NCI-H524 treated with DMSO at 0.1 percent for 48 hours (cell line): ENCODE data around the gene MTA1.
A peak's percentile ranks its signal among the peaks of the same experiment; 100 is the strongest.

ENCODE experiments used
- DNase-seq: peaks from one replicate; lab custom pipeline; 2025; lab: John Stamatoyannopoulos, UW

MTA1 gene

GRCh38 chr14:105387530-105387922 lies 32.1 kb upstream of the MTA1 start:
- DNase-seq = peak; percentile 30

DNA sequence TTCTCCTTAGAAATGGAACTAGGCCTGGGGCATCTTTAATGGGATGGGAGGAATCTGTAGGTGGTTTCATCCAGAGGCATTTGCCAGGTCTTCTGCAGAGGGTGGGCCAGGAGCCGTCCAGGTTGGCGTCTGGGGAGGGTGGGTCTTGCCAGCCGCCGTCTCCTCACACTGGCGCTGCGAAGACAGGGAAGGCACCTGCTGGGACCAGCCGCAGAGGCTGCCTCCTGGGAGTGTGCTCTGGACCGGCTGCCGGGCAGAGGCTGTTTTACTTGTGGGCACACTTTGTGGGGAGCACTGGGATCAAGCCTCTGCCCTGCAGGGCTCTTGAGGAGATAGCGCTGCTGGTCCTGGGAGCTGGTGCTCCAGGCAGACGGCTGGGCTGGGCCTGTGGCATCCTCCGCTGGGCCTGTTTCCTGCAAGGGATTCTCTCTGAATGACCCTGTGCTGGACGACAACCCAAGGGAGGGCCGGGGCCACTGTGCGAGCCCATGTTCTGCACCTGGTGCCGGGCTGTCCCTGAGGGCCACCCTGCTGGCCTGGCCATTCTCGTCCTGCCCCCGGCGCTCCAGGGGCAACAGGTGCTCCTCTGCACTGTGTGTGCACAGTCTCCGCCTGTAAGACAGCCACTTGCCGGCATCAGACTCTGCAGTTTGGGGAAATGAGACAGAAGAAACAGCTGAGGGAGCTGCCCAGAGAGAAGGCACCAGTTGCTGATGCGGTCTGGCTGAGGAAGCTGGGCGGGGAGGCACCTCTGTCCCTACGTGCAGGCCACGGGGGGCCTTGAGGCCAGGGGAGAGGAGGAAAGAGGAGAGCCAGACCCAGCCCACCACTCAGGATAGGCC lies 31.3 kb upstream of the MTA1 start:
- no peak for DNase-seq

- no peak for DNase-seq
These were observed 30.7 kb upstream of the MTA1 start for GRCh38 chr14:105388976-105389375.

- DNase-seq = no peak
These were observed 30.1 kb upstream of the MTA1 start for GRCh38 chr14:105389534-105389933.

DNA sequence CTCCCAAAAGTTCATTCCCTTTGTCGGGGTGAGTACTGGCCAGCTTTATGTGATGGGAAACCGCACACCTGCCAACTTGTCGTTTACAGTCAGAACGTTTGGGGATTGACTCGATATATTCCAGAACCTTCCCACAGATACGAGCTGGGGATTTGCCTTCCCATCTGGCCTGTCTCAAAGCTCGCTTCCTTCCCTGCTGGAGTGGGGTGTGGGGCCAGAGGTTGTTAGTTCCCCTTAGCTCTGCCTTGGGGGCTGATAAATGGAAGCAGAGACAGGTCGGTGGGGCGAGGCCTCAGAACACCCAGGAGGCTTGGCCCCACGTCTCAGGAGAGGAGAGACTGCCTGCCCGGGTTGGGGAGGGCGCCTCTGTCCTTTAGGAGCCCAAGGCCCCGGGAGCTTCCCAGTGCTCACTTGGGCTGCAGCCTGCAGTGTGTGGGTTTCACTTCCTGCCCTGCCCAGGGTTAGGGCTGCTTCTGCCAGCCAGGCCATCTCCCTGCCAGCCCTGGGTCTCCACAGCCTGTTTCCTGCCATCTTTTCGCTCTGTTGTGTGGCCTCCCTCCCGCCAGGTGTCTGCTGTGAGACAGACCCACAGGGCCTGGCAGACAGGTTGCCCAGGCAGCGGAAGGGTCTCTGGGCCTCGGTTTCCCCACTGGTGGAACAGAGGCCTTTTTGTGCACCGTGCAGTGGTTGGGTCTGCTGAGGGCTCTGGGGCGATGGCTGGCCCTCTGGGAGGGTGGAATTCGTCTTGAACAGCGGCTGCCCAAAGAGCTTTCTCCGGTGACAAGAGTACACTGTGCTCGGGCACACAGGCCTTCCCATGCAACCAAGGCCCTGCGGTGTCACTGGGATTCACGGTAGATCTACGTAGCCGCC lies 29.4 kb upstream of the MTA1 start:
- no peak for DNase-seq

GRCh38 chr14:105390849-105391500 lies 28.7 kb upstream of the MTA1 start:
- no peak for DNase-seq

DNA sequence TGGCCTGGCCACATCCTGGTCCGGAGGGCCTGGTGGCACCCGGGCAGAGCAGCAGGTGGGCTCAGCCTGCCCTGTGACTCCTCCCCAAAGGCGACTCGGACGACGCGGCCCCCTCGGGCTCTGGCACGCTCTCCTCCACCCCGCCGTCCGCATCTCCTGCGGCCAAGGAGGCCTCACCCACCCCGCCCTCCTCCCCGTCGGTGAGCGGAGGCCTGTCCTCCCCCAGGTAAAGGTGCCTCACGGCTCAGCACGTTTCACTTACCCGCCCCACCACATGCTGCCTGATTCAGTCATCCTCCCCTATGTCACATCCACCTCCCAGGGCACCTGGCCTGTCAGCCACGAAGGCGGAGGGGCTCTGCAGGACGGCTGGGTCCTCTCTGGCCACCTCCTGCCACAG lies 28.1 kb upstream of the MTA1 start:
- no peak for DNase-seq

DNA sequence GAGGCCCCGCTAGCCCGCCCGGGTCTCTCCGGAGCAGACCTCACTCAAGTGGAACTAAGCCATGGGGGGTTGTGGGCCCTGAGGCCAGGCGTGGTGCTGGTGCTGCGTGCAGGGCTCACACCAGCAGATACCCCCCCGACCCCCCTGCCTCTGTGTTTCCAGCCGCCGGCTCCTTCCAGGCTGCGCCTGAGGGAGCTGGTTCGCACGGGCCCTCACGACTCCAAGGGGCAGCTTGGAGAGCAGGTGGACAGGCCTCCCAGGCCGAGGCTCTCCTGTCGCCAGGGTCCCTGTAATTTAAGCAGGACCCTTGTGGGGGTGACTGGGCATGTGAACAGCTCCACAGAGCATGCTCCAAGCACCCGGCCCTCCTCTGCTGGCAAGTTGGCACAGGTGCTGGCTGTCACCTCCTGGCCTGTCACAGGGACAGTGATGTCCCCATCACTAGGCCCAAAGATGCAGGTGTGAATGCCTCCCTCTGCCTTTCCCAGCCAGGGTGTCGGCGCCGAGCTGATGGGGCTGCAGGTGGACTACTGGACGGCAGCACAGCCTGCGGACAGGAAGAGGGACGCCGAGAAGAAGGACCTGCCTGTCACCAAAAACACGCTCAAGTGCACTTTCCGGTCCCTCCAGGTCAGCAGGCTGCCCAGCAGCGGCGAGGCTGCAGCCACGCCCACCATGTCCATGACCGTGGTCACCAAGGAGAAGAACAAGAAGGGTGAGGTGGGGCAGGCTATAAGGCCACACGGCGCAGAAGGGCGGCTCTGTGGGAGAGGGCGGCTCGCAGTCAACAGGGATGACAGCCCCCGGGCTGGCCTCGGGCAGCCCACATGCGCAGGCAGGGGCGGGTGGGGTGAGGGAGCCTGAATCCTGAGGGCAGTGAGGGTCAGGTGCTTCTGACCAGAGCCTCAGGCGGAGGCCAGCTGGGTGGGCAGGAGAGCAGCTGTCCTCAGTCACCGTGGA lies 27.2 kb upstream of the MTA1 start:
- DNase-seq = no peak

GRCh38 chr14:105393151-105393550 lies 26.5 kb upstream of the MTA1 start:
- no peak for DNase-seq

- no peak for DNase-seq
These were observed 24.7 kb upstream of the MTA1 start for GRCh38 chr14:105394714-105395537.

- no peak for DNase-seq
These were observed 24.1 kb upstream of the MTA1 start for GRCh38 chr14:105395538-105395854.

GRCh38 chr14:105397350-105397931 lies 22.2 kb upstream of the MTA1 start:
- no peak for DNase-seq

GRCh38 chr14:105398044-105398725 lies 21.4 kb upstream of the MTA1 start, which contains the start of gene TEX22:
TSS of gene TEX22 (plus strand) at chr14:105398538. CDS start at chr14:105399341, 803 bp downstream.
- peak; percentile 68 for DNase-seq

- no peak for DNase-seq
These were observed 20.7 kb upstream of the MTA1 start for GRCh38 chr14:105398726-105399465.

- DNase-seq = no peak
These were observed 20.2 kb upstream of the MTA1 start for GRCh38 chr14:105399466-105399775.

GRCh38 chr14:105400016-105400415 lies 19.6 kb upstream of the MTA1 start:
- no peak for DNase-seq

DNA sequence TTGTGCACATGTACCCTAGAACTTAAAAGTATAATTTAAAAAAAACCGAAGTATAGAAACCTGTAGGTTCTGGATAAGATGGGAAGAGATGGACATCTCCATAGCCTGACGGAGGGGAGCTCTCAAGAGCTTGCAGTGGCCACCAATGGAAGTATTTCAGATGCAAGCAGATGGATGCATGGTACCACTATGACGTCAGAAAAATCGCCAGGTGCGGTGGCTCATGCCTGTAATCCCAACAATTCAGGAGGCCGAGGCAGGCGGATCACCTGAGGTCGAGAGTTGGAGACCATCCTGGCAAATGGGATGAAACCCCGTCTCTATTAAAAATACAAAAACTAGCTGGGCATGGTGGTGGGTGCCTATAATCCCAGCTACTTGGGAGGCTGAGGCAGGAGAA lies 17.9 kb upstream of the MTA1 start:
- no peak for DNase-seq

DNA sequence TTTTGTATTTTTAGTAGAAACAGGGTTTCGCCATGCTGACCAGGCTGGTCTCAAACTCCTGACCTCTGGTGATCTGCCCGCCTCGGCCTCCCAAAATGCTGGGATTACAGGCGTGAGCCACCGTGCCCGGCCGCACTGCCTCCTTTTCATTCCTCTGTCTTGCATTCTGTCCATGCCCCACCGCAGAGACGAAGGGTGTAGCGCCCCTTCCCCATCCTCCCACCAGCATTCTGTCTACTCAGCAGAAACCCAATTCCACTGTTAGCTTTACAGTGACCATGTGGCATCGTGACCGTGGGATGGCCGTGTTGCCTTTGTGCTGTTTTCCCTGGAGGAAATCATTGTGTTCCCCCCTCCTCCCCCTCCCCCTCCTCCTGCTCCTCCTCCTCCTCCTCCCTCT lies 11.0 kb upstream of the MTA1 start:
- no peak for DNase-seq

GRCh38 chr14:105409364-105409763 lies 10.3 kb upstream of the MTA1 start:
- DNase-seq = no peak
